H1 (cell line): ENCODE measurements around the gene KIAA1671. TPM values are rescaled to one million over a fixed set of nuclear protein-coding genes. Genes with fewer than 3 reads are reported as not detected.

Source experiments
- CTCF ChIA-PET: fragments of 300-600 bp; sonication (Branson Sonifier 250); formaldehyde crosslinking; loops from one replicate; lab custom pipeline; 2021; ENCODE audit not compliant: partially characterized antibody; lab: Charles Lee
- POLR2A ChIA-PET: fragments of 300-600 bp; sonication (Branson Sonifier 250); formaldehyde crosslinking; loops from one replicate; lab custom pipeline; 2021; ENCODE audit warnings: inconsistent platforms; ENCODE audit not compliant: partially characterized antibody; lab: Charles Lee
- DNase-seq, 2 experiments: peaks; one replicate each; pipeline versions ENCODE4 v3.0.0 to v3.0.0-alpha.2; 2010 to 2022; ENCODE audit warnings: low spot score in 2 of 2, low read depth in 1 of 2, mixed read lengths in 1 of 2
- FAIRE-seq: peaks from 2 replicates; lab custom pipeline; 2011; peaks lifted over from hg19 to GRCh38; lab: Jason Lieb, UNC
- H2AFZ ChIP-seq: 2 replicates; pipeline ENCODE4 v1.8.1; 2012; ENCODE audit warnings: low read length, inconsistent platforms
- H2AK5ac ChIP-seq: 2 replicates; pipeline ENCODE4 v1.6.1; 2013; ENCODE audit warnings: low read depth, low read length
- H2BK120ac ChIP-seq: replicated peaks from 2 replicates; pipeline ENCODE3; 2013; ENCODE audit warnings: low read depth, low read length, inconsistent platforms
- H2BK12ac ChIP-seq: 2 replicates; pipeline ENCODE4 v1.6.1; 2013; ENCODE audit warnings: low read depth, low read length
- H2BK15ac ChIP-seq: 2 replicates; pipeline ENCODE4 v1.6.1; 2013; ENCODE audit warnings: low read length
- H2BK20ac ChIP-seq: 2 replicates; pipeline ENCODE4 v1.6.1; 2013; ENCODE audit warnings: low read length
- H2BK5ac ChIP-seq: 2 replicates; pipeline ENCODE4 v1.6.1; 2013; ENCODE audit warnings: low read depth, low read length
- H3K14ac ChIP-seq: 2 replicates; pipeline ENCODE4 v1.6.1; 2013; ENCODE audit warnings: inconsistent platforms; ENCODE audit not compliant: insufficient read length
- H3K18ac ChIP-seq: 2 replicates; pipeline ENCODE4 v1.6.1; 2013; ENCODE audit warnings: low read length; ENCODE audit errors: extremely low read depth
- H3K23ac ChIP-seq: 2 replicates; pipeline ENCODE4 v1.6.1; 2013; ENCODE audit warnings: inconsistent platforms; ENCODE audit not compliant: insufficient read length
- H3K23me2 ChIP-seq: 2 replicates; pipeline ENCODE4 v1.6.1; 2013; ENCODE audit warnings: low read depth, low read length
- H3K27ac ChIP-seq: 2 replicates; pipeline ENCODE4 v1.6.1; 2011; ENCODE audit warnings: low read depth, low read length, inconsistent platforms
- H3K27me3 ChIP-seq, 4 experiments: replicated peaks in 1 of 4; 1 replicate in 1 of 4; 2 replicates in 3 of 4; pipeline versions ENCODE4 v1.6.1 to v1.8.1; 2011 to 2013; ENCODE audit warnings: low read length in 3 of 4, mild to moderate bottlenecking in 3 of 4, inconsistent platforms in 2 of 4, mixed read lengths in 2 of 4, moderate library complexity in 1 of 4; ENCODE audit not compliant: control insufficient read depth in 3 of 4, insufficient read depth in 3 of 4; ENCODE audit errors: extremely low read depth in 1 of 4
- H3K36me3 ChIP-seq, 4 experiments: 2 replicates each; pipeline versions ENCODE4 v1.6.1 to v1.8.1; 2011 to 2013; ENCODE audit warnings: mild to moderate bottlenecking in 4 of 4, low read length in 3 of 4, moderate library complexity in 2 of 4, control low read depth in 1 of 4, inconsistent platforms in 1 of 4; ENCODE audit not compliant: insufficient read depth in 4 of 4, control insufficient read depth in 2 of 4
- H3K4ac ChIP-seq: replicated peaks from 2 replicates; pipeline ENCODE3; 2013; ENCODE audit warnings: low read length, low read depth, mixed read lengths, inconsistent platforms; ENCODE audit not compliant: insufficient read length
- H3K4me1 ChIP-seq, 4 experiments: replicated peaks in 1 of 4; 1 replicate in 1 of 4; 2 replicates in 3 of 4; pipeline versions ENCODE4 v1.6.1 to v1.8.1; 2011 to 2013; ENCODE audit warnings: low read length in 3 of 4, inconsistent platforms in 2 of 4, mixed read lengths in 1 of 4; ENCODE audit not compliant: insufficient read depth in 4 of 4, control insufficient read depth in 3 of 4
- H3K4me2 ChIP-seq, 2 experiments: 2 replicates each; pipeline versions ENCODE4 v1.6.1 to v1.8.1; 2011 to 2013; ENCODE audit warnings: low read depth in 2 of 2, low read length in 2 of 2, control low read depth in 1 of 2, inconsistent platforms in 1 of 2, mild to moderate bottlenecking in 1 of 2; ENCODE audit not compliant: insufficient read depth in 1 of 2
- H3K4me3 ChIP-seq, 4 experiments: fragments of 200-600, 300-600 bp in 1 of 4; sonication (generic), shearing (Covaris generic), sonication (Bioruptor Twin) in 1 of 4; 2 replicates each; pipeline versions ENCODE4 v1.5.1 to v1.8.1; 2011 to 2016; ENCODE audit warnings: low read length in 4 of 4, low read depth in 3 of 4, control low read depth in 2 of 4, inconsistent platforms in 2 of 4, mild to moderate bottlenecking in 2 of 4, mixed read lengths in 1 of 4, moderate library complexity in 1 of 4; ENCODE audit not compliant: insufficient read depth in 2 of 4; ENCODE audit errors: extremely low read depth in 1 of 4
- H3K56ac ChIP-seq: replicated peaks from 2 replicates; pipeline ENCODE3; 2013; ENCODE audit warnings: low read depth, mild to moderate bottlenecking, mixed read lengths, low read length, inconsistent platforms; ENCODE audit not compliant: insufficient read length
- H3K79me1 ChIP-seq: 2 replicates; pipeline ENCODE4 v1.6.1; 2013; ENCODE audit warnings: low read depth, low read length, control low read depth
- H3K79me2 ChIP-seq, 2 experiments: 2 replicates each; pipeline versions ENCODE4 v1.6.1 to v1.8.1; 2012 to 2013; ENCODE audit warnings: low read length in 2 of 2, mild to moderate bottlenecking in 2 of 2, inconsistent platforms in 1 of 2; ENCODE audit not compliant: insufficient read depth in 2 of 2, control insufficient read depth in 1 of 2
- H3K9ac ChIP-seq, 4 experiments: replicated peaks in 1 of 4; 1 replicate in 1 of 4; 2 replicates in 3 of 4; pipeline versions ENCODE4 v1.6.1 to v1.8.1; 2011 to 2013; ENCODE audit warnings: low read depth in 3 of 4, low read length in 3 of 4, control low read depth in 2 of 4, mild to moderate bottlenecking in 2 of 4, moderate library complexity in 2 of 4, inconsistent platforms in 1 of 4; ENCODE audit errors: extremely low read depth in 1 of 4
- H3K9me3 ChIP-seq, 2 experiments: 2 replicates each; pipeline versions ENCODE4 v1.6.1 to v1.8.1; 2012 to 2013; ENCODE audit warnings: mild to moderate bottlenecking in 2 of 2, moderate library complexity in 2 of 2, control low read depth in 1 of 2, inconsistent platforms in 1 of 2, low read depth in 1 of 2, low read length in 1 of 2, mixed read lengths in 1 of 2; ENCODE audit not compliant: insufficient read depth in 2 of 2
- H4K20me1 ChIP-seq, 2 experiments: replicated peaks in 1 of 2; 2 replicates each; pipeline versions ENCODE3 to v1.8.1; 2011 to 2013; ENCODE audit warnings: inconsistent platforms in 2 of 2, low read length in 2 of 2, mild to moderate bottlenecking in 1 of 2; ENCODE audit not compliant: insufficient read depth in 2 of 2, control insufficient read depth in 1 of 2
- H4K5ac ChIP-seq: 2 replicates; pipeline ENCODE4 v1.6.1; 2013; ENCODE audit warnings: low read length, low read depth, mixed read lengths, inconsistent platforms; ENCODE audit not compliant: insufficient read length
- H4K8ac ChIP-seq: 2 replicates; pipeline ENCODE4 v1.8.0; 2013; ENCODE audit warnings: mild to moderate bottlenecking, moderate library complexity, low read length, inconsistent platforms; ENCODE audit not compliant: insufficient read depth; ENCODE audit errors: extremely low read depth
- H4K91ac ChIP-seq: replicated peaks from 2 replicates; pipeline ENCODE3; 2013; ENCODE audit warnings: low read length, mixed read lengths, inconsistent platforms; ENCODE audit not compliant: insufficient read length
- CREB1 ChIP-seq: IDR thresholded peaks from 2 replicates; pipeline ENCODE4 v1.6.1; 2012; ENCODE audit warnings: inconsistent platforms
- EP300 ChIP-seq, 2 experiments: IDR thresholded peaks; 1 replicate in 1 of 2; 2 replicates in 1 of 2; pipeline ENCODE4 v1.6.1; 2011 to 2012; ENCODE audit warnings: low read depth in 2 of 2, low read length in 2 of 2, mild to moderate bottlenecking in 2 of 2, borderline replicate concordance in 1 of 2, inconsistent platforms in 1 of 2, moderate library complexity in 1 of 2
- KDM4A ChIP-seq: IDR thresholded peaks from one replicate; pipeline ENCODE4 v1.7.1; 2012; ENCODE audit warnings: low read depth, mild to moderate bottlenecking, moderate library complexity, low read length, inconsistent platforms; ENCODE audit not compliant: severe bottlenecking
- NRF1 ChIP-seq: IDR thresholded peaks from 2 replicates; pipeline ENCODE4 v1.6.1; 2011; ENCODE audit warnings: mild to moderate bottlenecking, low read depth, low read length, improper control_type of control experiment
- SP1 ChIP-seq: IDR thresholded peaks from 2 replicates; pipeline ENCODE4 v1.6.1; 2011; ENCODE audit warnings: low read depth, low read length
- TBP ChIP-seq: IDR thresholded peaks from 2 replicates; pipeline ENCODE4 v1.6.1; 2011; ENCODE audit warnings: low read depth, low read length, improper control_type of control experiment
- YY1 ChIP-seq: IDR thresholded peaks from 2 replicates; pipeline ENCODE4 v1.6.1; 2011; ENCODE audit warnings: low read depth, mild to moderate bottlenecking, low read length
- WGBS, 2 experiments: shearing (Covaris generic) in 1 of 2; methylation state at CpG; one replicate each; pipeline versions ENCODE4 v1.1.6 to v1.1.7; 2013 to 2015; ENCODE audit warnings: low lambda C conversion rate in 2 of 2, mixed read lengths in 2 of 2, inconsistent platforms in 1 of 2, low coverage in 1 of 2, missing lambda C conversion rate in 1 of 2; ENCODE audit not compliant: insufficient replicate concordance in 2 of 2, insufficient coverage in 1 of 2, insufficient read length in 1 of 2; ENCODE audit errors: extremely low coverage in 1 of 2, missing lambda C conversion rate in 1 of 2; 5-methylcytosine and 5-hydroxymethylcytosine counted together
- long read RNA-seq, 2 experiments: library from RNA in 1 of 2; library from capped mRNA in 1 of 2; stranded (forward); transcript quantifications; one replicate each; pipeline ENCODE4 v2.0.0, GENCODE V29; 2021; ENCODE audit warnings: inconsistent platforms in 1 of 2
- polyA minus RNA-seq, 3 experiments: library from RNA; depleted of rRNA, polyadenylated mRNA; stranded (reverse); fragments of >200 nt; gene quantifications; 1 replicate in 2 of 3; 2 replicates in 1 of 3; pipeline ENCODE4 v1.2.3, GENCODE V29; 2011
- polyA plus RNA-seq, 7 experiments: library from polyadenylated mRNA; depleted of rRNA in 3 of 7; stranded (reverse) in 5 of 7; unstranded in 2 of 7; fragments of >200 nt in 5 of 7; fragments of 200-250 nt in 2 of 7; gene quantifications; 1 replicate in 5 of 7; 2 replicates in 1 of 7; 4 replicates in 1 of 7; pipeline versions ENCODE4 v1.2.1 to v1.2.3, GENCODE V29; 2011 to 2013; ENCODE audit warnings: missing spikeins in 2 of 7, mixed read lengths in 2 of 7
- total RNA-seq: library from RNA; stranded (reverse); fragmentation: NEBNext Ultra II Directional; extraction: Animal tissue kit (Norgen Biotek cat#: 25700); gene quantifications from 2 replicates; pipeline ENCODE4 v1.2.1, GENCODE V29; 2021

The KIAA1671 gene
- total RNA-seq (22.6 and 23.9 TPM in 2 replicates), polyA plus RNA-seq (2011; rRNA removed) (5.9 and 6.4 TPM in 2 replicates), polyA minus RNA-seq (2011; rRNA and poly(A)+ RNA removed) (16.1 and 18.8 TPM in 2 replicates)
- 5.4 TPM for polyA plus RNA-seq (2011; cell fraction: cytosol; rRNA removed)
- polyA plus RNA-seq (2011; cell fraction: nucleus; rRNA removed), result 9.8 TPM
- 8.0 to 11.3 TPM (median 9.2 TPM) in 4 replicates for polyA plus RNA-seq (2012, experiment 1 of 2)
- polyA plus RNA-seq (2012, experiment 2 of 2), result 2.7 TPM
- 10.4 TPM for polyA plus RNA-seq (2013, experiment 1 of 2)
- 10.1 TPM for polyA plus RNA-seq (2013, experiment 2 of 2)
- 11.6 TPM for polyA minus RNA-seq (2011; cell fraction: cytosol; rRNA and poly(A)+ RNA removed)
- polyA minus RNA-seq (2011; cell fraction: nucleus; rRNA and poly(A)+ RNA removed), result 19.4 TPM
- long read RNA-seq, experiment 1, partial matches to known transcripts, result 1 of 10 reads
- long read RNA-seq, experiment 1, other reads (novel, unspliced or antisense), result 9 of 10 reads
- long read RNA-seq, experiment 2, partial matches to known transcripts, result 0 of 1 reads
- long read RNA-seq, experiment 2, other reads (novel, unspliced or antisense), result 1 of 1 reads

DNA sequence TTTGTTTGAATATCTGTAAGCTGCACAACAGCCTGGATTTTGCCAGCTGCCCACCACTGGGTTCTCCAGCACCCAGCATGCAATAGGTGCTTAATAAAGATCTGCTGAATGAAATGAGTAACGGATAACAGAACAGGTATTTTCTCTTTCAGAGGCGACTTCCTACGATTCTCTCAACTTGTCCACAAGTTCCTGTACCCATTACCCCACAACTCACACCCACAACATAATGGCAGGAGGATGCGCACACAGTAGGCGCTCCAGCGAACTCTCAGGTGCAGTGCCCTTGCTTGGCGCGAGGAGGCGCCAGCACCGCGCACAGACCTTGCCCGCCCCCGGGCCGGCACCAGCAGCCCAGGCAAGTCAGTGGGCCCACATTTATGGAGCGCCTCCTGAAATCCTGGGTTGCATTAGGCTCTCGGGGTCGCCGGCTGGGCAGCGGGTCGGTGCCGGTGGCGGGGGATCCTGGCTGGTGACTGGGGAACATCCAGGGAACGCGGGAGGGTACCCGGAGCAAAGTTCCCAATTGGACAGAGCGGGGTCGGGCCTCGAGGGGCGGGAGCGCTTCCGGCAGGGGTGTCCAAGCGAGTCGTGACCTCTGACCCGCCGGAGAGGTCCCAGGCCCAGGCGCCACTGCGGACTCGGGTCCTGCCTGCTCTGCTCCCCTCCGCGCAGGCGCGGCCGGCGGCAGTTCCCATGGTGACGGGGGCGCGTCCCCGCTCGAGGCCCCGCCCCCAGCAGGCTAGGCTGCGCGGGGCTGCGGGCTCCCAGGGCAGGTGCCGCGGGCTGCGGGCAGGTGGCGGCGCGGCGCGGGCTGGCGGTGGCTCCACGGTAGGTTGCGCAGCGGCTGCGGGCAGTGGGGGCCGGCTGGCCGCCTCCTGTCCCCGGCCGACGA lies at the start of gene KIAA1671:
KIAA1671 (plus strand) TSS at position 775 of the 895 bp plus-strand sequence. CDS start 75,284 bp downstream, outside the sequence.
- peak within 1 kb of the TSS; percentile 93; the same call in 1 of the 2 replicates for H2BK15ac ChIP-seq
- H2BK120ac ChIP-seq, result no peak within 1 kb of the TSS
- no peak within 1 kb of the TSS for H4K91ac ChIP-seq
- peaks cover 13% of the 10 kb centered on the region for H3K23me2 ChIP-seq
- peaks cover 12% of the 10 kb centered on the region for H3K79me1 ChIP-seq
- no peaks in the 10 kb centered on the region for H3K36me3 ChIP-seq
- no peak within 1 kb of the TSS for H2BK20ac ChIP-seq
- H2AFZ ChIP-seq, result peak within 1 kb of the TSS; percentile 83; the same call in 1 of the 2 replicates
- peak within 1 kb of the TSS; percentile 66 for H4K5ac ChIP-seq
- peaks cover 5 to 22% (median 8%) of the 10 kb centered on the region in 4 experiments for H3K4me1 ChIP-seq
- POLR2A ChIA-PET, result interaction anchor here (0.9 to 2.1 kb wide), 4 partner anchors 10 to 25 kb away, joined by 3 to 14 read pairs (median 4); no protein-coding TSS in a partner anchor
- peak within 1 kb of the TSS; percentile 43 for H3K56ac ChIP-seq
- H3K27me3 ChIP-seq, result peaks cover 0 to 3% (median 1%) of the 10 kb centered on the region in 4 experiments; a peak in 2 of 7 replicates
- no peak within 1 kb of the TSS for H3K23ac ChIP-seq
- peak within 1 kb of the TSS; percentile 84 to 93 (median 87) for H3K9ac ChIP-seq
- H3K27ac ChIP-seq, result peak within 1 kb of the TSS; percentile 89
- H3K4me2 ChIP-seq, result peak within 1 kb of the TSS; percentile 83 to 98
- H2AK5ac ChIP-seq, result no peak within 1 kb of the TSS; the same call in 1 of the 2 replicates
- H3K4ac ChIP-seq, result peak within 1 kb of the TSS; percentile 44
- peaks cover 0 to 3% of the 10 kb centered on the region in 2 experiments for H4K20me1 ChIP-seq
- 3% methylated on average over 30 of the region's 71 CpGs; no CpG with 5 or more reads in 1 of the 2 experiments for WGBS, 2 experiments
- peak; percentile 84 to 98 for DNase-seq
- no peak within 1 kb of the TSS for H2BK12ac ChIP-seq
- peak within 1 kb of the TSS; percentile 76; the same call in 1 of the 2 replicates for H4K8ac ChIP-seq
- H2BK5ac ChIP-seq, result peak within 1 kb of the TSS; percentile 91
- FAIRE-seq, result peak; percentile 69
- peak within 1 kb of the TSS; percentile 68; the same call in 1 of the 2 replicates for H3K18ac ChIP-seq
- no peaks in the 10 kb centered on the region for H3K9me3 ChIP-seq
- H3K14ac ChIP-seq, result no peak within 1 kb of the TSS
- H3K79me2 ChIP-seq, result peaks cover 0 to 26% of the 10 kb centered on the region in 2 experiments; a peak in 2 of 4 replicates
- CTCF ChIA-PET, result interaction anchor here (0.7 to 15.1 kb wide), 13 partner anchors 8 to 149 kb away, joined by 3 to 221 read pairs (median 4); no protein-coding TSS in a partner anchor
- H3K4me3 ChIP-seq, result peak within 1 kb of the TSS; percentile 70 to 83 (median 77)
- TF ChIP-seq YY1, result no peak; the same call in 1 of the 2 replicates
- TF ChIP-seq TBP, result no peak
- TF ChIP-seq CREB1, result 0 out of 2 replicates have a peak, but pooled peaks have one; percentile 11
- TF ChIP-seq KDM4A, result peak; percentile 22
- TF ChIP-seq EP300 (IDR thresholded peaks at IDR 0.05; ENCODE audit: borderline replicate concordance in 1 of 2, low read depth in 2 of 2, low read length in 2 of 2), result 0 out of 3 replicates have a peak, but pooled peaks of 1 of the 2 experiments have one; percentile 15
- TF ChIP-seq SP1, result no peak
- peak; percentile 77 for TF ChIP-seq NRF1
